Measurements from ENCODE around the gene NOBOX. TPM values are rescaled to one million over a fixed set of nuclear protein-coding genes. Genes with fewer than 3 reads are reported as not detected.
"Not testable (repeated sequence)": the region's sequence is repeated elsewhere in the genome, so short reads cannot be mapped to it uniquely, and the experiment has no call there.

The NOBOX gene
- total and polyA plus RNA-seq, 12 donors = not detected

GRCh38 chr7:144348625-144349024 is 54.9 kb downstream of the NOBOX start:
- H3K9me3 ChIP-seq; ATAC-seq; DNase-seq; H3K27ac ChIP-seq; H3K4me1 ChIP-seq; H3K36me3 ChIP-seq; H3K27me3 ChIP-seq; H3K4me3 ChIP-seq; intact Hi-C loops (cut with DNase I): not testable (repeated sequence)
- WGBS, 2 donors = no CpG with 5 or more reads among the region's 1 CpG

Other genes with a start within 250 kb of the NOBOX start
- gene CTAGE4, start 220.2 kb downstream of the NOBOX start, total RNA-seq = under 1 TPM in 8 of 10 donors, not detected in 2; 0.13 to 0.80 (median 0.24) TPM
- gene CTAGE4, start 220.2 kb downstream of the NOBOX start, polyA plus RNA-seq = under 1 TPM; 0.03 to 0.59 TPM
- gene ARHGEF35, start 207.9 kb downstream of the NOBOX start, total RNA-seq = 1 to 10 TPM in 3 of 10 donors, under 1 TPM in 5, not detected in 2; 0.13 to 2.2 (median 0.91) TPM
- under 1 TPM; 0.41 to 0.66 TPM for gene ARHGEF35, start 207.9 kb downstream of the NOBOX start, polyA plus RNA-seq
- gene OR2A42, start 164.1 kb downstream of the NOBOX start, total RNA-seq = under 1 TPM in 2 of 10 donors, not detected in 8; 0.05 to 0.07 TPM
- gene OR2A42, start 164.1 kb downstream of the NOBOX start, polyA plus RNA-seq = under 1 TPM; 0.01 to 0.07 TPM
- gene OR2A7, start 138.9 kb downstream of the NOBOX start, total RNA-seq = under 1 TPM; 0.23 to 0.56 (median 0.40) TPM
- gene OR2A7, start 138.9 kb downstream of the NOBOX start, polyA plus RNA-seq = under 1 TPM; 0.13 to 0.51 TPM
- gene CTAGE8, start 134.4 kb downstream of the NOBOX start, total RNA-seq = under 1 TPM in 4 of 10 donors, not detected in 6; 0.13 to 0.27 (median 0.18) TPM
- under 1 TPM; 0.04 to 0.29 TPM for gene CTAGE8, start 134.4 kb downstream of the NOBOX start, polyA plus RNA-seq
- gene OR2A1, start 91.3 kb downstream of the NOBOX start, total RNA-seq = under 1 TPM in 2 of 10 donors, not detected in 8; 0.15 to 0.20 TPM
- gene OR2A1, start 91.3 kb downstream of the NOBOX start, polyA plus RNA-seq = under 1 TPM in 1 of 2 donors, not detected in 1; 0.01 TPM
- 1 to 10 TPM; 1.1 to 3.9 (median 2.0) TPM for gene ARHGEF5, start 48.3 kb downstream of the NOBOX start, total RNA-seq
- gene ARHGEF5, start 48.3 kb downstream of the NOBOX start, polyA plus RNA-seq = under 1 TPM; 0.46 to 0.80 TPM

All from heart right ventricle (tissue), 16 donors.